ENCODE data around the gene EYA3. TPM values are rescaled to one million over a fixed set of nuclear protein-coding genes. Genes with fewer than 3 reads are reported as not detected.

The EYA3 gene
- total and polyA plus RNA-seq, 2 donors (not counting 3 experiments of a cell fraction or from before 2014, with no cell fraction given): 12.7 to 33.0 TPM

DNA sequence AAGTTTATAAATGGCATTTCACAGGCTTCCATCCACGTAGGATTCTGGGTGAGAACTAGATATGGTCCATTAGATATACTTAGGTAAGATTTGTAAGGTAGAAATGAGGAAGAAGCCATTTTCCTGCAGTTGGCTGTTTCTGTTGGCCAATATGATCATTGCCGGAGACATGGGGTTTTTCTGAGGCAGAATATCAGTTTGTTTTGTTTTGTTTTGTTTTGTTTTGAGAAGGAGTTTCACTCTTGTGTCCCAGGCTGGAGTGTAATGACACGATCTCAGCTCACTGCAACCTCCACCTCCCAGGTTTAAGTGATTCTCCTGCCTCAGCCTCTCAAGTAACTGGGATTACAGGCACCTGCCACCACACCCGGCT is 8.7 kb upstream of the EYA3 start:
- no peaks in the 10 kb centered on the region for H3K9me3 ChIP-seq (replicated peaks; ENCODE audit: control insufficient read depth, insufficient read depth, low read length)
- DNase-seq (ENCODE audit: low read depth, low spot score) (no peak), FAIRE-seq (no peak)
- H3K4me3 ChIP-seq (replicated peaks in 1 of 3; ENCODE audit: insufficient read depth in 1 of 3, low read depth in 1 of 3, low read length in 3 of 3): no peak overlapping the region
- H3K9ac ChIP-seq (replicated peaks; ENCODE audit: extremely low read depth, insufficient read depth, low read length): no peak overlapping the region
- intact Hi-C loops (cut with micrococcal nuclease): no loop called here
- no peak overlapping the region for H3K27ac ChIP-seq (ENCODE audit: insufficient read depth, low read depth, low read length)
- dilution Hi-C loops (cut with MboI; ENCODE audit: extremely low pct_ligation_motif_present, low sequenced_read_pairs): no loop called here
- ChIA-PET POLR2A (no interaction called here), CTCF (interaction anchor here (1.1 kb wide), 1 partner anchor 112 kb away, joined by 6 read pairs; no protein-coding TSS in a partner anchor)
- no peaks in the 10 kb centered on the region for H3K36me3 ChIP-seq (ENCODE audit: control insufficient read depth in 2 of 2, extremely low read depth in 1 of 2, insufficient read depth in 2 of 2, low read length in 2 of 2)
- no peaks in the 10 kb centered on the region for H3K9me1 ChIP-seq (replicated peaks; ENCODE audit: control insufficient read depth, extremely low read depth, insufficient read depth, low read length)
- no peak overlapping the region for H3K4me2 ChIP-seq (ENCODE audit: insufficient read depth, low read length)
- TF ChIP-seq POLR2A (IDR thresholded peaks at IDR 0.05; ENCODE audit: low read depth, low read length): no peak
- no peak for TF ChIP-seq JUN (IDR thresholded peaks at IDR 0.05; ENCODE audit: borderline replicate concordance, insufficient read depth, insufficient read length, low read depth)
- no peaks in the 10 kb centered on the region for H3K27me3 ChIP-seq (ENCODE audit: control insufficient read depth in 2 of 2, insufficient read depth in 2 of 2, low read length in 2 of 2)
- H3K4me1 ChIP-seq (ENCODE audit: control insufficient read depth, extremely low read depth, insufficient read depth, low read length): no peaks in the 10 kb centered on the region
- H3K79me2 ChIP-seq (ENCODE audit: control insufficient read depth, insufficient read depth, low read length): no peaks in the 10 kb centered on the region
- peak overlapping the region; percentile 17 for H2AFZ ChIP-seq (ENCODE audit: low read depth, low read length)
- BruUV-seq (replicated peaks): no TSS peak
- no peaks in the 10 kb centered on the region for H4K20me1 ChIP-seq (replicated peaks; ENCODE audit: control insufficient read depth, extremely low read depth, insufficient read depth, low read length)

DNA sequence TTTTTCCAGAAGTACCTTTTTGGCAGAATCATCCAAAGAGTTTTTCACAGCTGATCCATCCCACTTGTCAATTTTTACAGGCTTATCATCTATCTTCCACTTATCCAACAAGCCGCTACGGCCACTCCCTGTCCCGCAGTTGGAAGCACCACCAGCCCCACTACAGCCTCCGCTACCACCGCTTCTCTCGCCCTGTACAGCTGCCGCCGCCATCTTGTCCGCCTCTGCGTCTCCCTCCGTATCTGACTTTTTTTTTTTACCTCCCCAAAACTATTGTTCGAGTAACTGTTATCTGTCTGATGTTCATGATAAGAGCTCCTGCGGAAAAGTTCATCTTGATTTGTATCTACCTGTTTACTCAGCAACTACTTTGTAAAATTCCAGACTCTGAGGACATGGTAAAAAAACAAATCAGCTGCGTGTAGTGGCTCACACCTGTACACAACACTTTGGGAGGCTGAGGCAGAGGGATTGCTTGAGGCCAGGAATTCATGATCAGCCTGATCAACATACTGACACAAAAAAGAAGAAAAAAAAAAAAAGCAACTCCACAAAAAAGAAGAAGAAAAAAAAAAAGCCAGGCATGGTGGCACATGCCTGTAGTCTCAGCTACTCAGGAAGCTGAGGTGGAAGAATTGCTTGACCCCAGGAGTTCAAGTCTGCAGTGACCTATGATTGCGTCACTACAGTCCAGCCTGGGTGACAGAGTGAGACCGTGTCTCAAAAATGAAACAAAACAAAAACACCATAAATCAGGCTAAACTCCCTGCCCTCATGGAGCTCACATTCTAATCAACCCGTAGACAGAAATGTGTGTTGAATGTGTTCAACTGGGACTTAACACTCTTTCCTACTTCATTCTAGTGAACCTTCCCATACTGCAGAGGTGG is 8.0 kb upstream of the EYA3 start:
- Histone ChIP-seq H3K79me2 (ENCODE audit: control insufficient read depth, insufficient read depth, low read length) (no peaks in the 10 kb centered on the region), H3K9me3 (replicated peaks; ENCODE audit: control insufficient read depth, insufficient read depth, low read length) (no peaks in the 10 kb centered on the region), H3K9me1 (replicated peaks; ENCODE audit: control insufficient read depth, extremely low read depth, insufficient read depth, low read length) (no peaks in the 10 kb centered on the region), H3K27ac (ENCODE audit: insufficient read depth, low read depth, low read length) (no peak overlapping the region), H3K4me2 (ENCODE audit: insufficient read depth, low read length) (no peak overlapping the region), H3K4me3 (replicated peaks in 1 of 3; ENCODE audit: insufficient read depth in 1 of 3, low read depth in 1 of 3, low read length in 3 of 3) (no peak overlapping the region), H3K27me3 (ENCODE audit: control insufficient read depth in 2 of 2, insufficient read depth in 2 of 2, low read length in 2 of 2) (no peaks in the 10 kb centered on the region), H3K4me1 (ENCODE audit: control insufficient read depth, extremely low read depth, insufficient read depth, low read length) (no peaks in the 10 kb centered on the region), H3K9ac (replicated peaks; ENCODE audit: extremely low read depth, insufficient read depth, low read length) (no peak overlapping the region), H2AFZ (ENCODE audit: low read depth, low read length) (peak overlapping the region; percentile 17), H3K36me3 (ENCODE audit: control insufficient read depth in 2 of 2, extremely low read depth in 1 of 2, insufficient read depth in 2 of 2, low read length in 2 of 2) (no peaks in the 10 kb centered on the region), H4K20me1 (replicated peaks; ENCODE audit: control insufficient read depth, extremely low read depth, insufficient read depth, low read length) (no peaks in the 10 kb centered on the region)
- dilution Hi-C loops (cut with MboI; ENCODE audit: extremely low pct_ligation_motif_present, low sequenced_read_pairs): no loop called here
- intact Hi-C loops (cut with micrococcal nuclease): no loop called here
- FAIRE-seq (no peak), DNase-seq (ENCODE audit: low read depth, low spot score) (no peak)
- TF ChIP-seq, protein P1, sequence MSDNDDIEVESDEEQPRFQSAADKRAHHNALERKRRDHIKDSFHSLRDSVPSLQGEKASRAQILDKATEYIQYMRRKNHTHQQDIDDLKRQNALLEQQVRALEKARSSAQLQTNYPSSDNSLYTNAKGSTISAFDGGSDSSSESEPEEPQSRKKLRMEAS (IDR thresholded peaks at IDR 0.05; ENCODE audit: insufficient read depth, insufficient read length): no peak
- no peak for TF ChIP-seq POLR2AphosphoS5 (IDR thresholded peaks at IDR 0.05; ENCODE audit: insufficient read depth, low read depth, low read length)
- TF ChIP-seq, protein P2, sequence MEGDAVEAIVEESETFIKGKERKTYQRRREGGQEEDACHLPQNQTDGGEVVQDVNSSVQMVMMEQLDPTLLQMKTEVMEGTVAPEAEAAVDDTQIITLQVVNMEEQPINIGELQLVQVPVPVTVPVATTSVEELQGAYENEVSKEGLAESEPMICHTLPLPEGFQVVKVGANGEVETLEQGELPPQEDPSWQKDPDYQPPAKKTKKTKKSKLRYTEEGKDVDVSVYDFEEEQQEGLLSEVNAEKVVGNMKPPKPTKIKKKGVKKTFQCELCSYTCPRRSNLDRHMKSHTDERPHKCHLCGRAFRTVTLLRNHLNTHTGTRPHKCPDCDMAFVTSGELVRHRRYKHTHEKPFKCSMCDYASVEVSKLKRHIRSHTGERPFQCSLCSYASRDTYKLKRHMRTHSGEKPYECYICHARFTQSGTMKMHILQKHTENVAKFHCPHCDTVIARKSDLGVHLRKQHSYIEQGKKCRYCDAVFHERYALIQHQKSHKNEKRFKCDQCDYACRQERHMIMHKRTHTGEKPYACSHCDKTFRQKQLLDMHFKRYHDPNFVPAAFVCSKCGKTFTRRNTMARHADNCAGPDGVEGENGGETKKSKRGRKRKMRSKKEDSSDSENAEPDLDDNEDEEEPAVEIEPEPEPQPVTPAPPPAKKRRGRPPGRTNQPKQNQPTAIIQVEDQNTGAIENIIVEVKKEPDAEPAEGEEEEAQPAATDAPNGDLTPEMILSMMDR (IDR thresholded peaks at IDR 0.05; ENCODE audit: extremely low read depth in 1 of 2, insufficient read depth in 1 of 2, low read depth in 1 of 2, low read length in 2 of 2): no peak
- no TSS peak for BruUV-seq (replicated peaks)
- CTCF ChIA-PET: interaction anchor here (1.1 kb wide), 1 partner anchor 112 kb away, joined by 6 read pairs; no protein-coding TSS in a partner anchor
- POLR2A ChIA-PET: interaction anchor here (0.6 kb wide), 1 partner anchor 361 kb away, joined by 4 read pairs; no protein-coding TSS in a partner anchor

Data from endothelial cell of umbilical vein (primary cell).